A673 (cell line): ENCODE data around the gene MYH10.

Experiments used
- CTCF ChIP-seq: fragments of 300-800, 200-600 bp; sonication (generic); conservative IDR thresholded peaks from 2 replicates; pipeline ENCODE4 v1.5.1; 2017; ENCODE audit warnings: low read depth, mild to moderate bottlenecking, antibody characterized with exemption, low read length, moderate library complexity, mixed read lengths
- EZH2 ChIP-seq: fragments of 200-600 bp; sonication (generic); IDR thresholded peaks from 2 replicates; pipeline ENCODE4 v1.6.1; 2017; ENCODE audit warnings: borderline replicate concordance, low read depth, mild to moderate bottlenecking, mixed read lengths, antibody characterized with exemption, low read length; ENCODE audit not compliant: poor library complexity, severe bottlenecking

GRCh38 chr17:8557176-8557806, 73.2 kb downstream of the MYH10 start:
- no peak for TF ChIP-seq CTCF
- no peak for TF ChIP-seq EZH2
